H1 (cell line): ENCODE measurements around the gene TXNL4A. TPM values are rescaled to one million over a fixed set of nuclear protein-coding genes. Genes with fewer than 3 reads are reported as not detected.

ENCODE experiments used
- CBX8 ChIP-seq: fragments of 300-800, 300-1000 bp; sonication (generic); IDR thresholded peaks from 2 replicates; pipeline ENCODE4 v1.7.1; 2016; ENCODE audit warnings: low read depth, low read length, borderline replicate concordance
- CHD2 ChIP-seq: IDR thresholded peaks from 2 replicates; pipeline ENCODE4 v1.6.1; 2012; ENCODE audit warnings: low read length, improper control_type of control experiment
- HDAC6 ChIP-seq: IDR thresholded peaks from one replicate; pipeline ENCODE4 v1.7.1; 2012; ENCODE audit warnings: low read depth, mild to moderate bottlenecking, inconsistent platforms, low read length, moderate library complexity
- NANOG ChIP-seq: IDR thresholded peaks from 2 replicates; pipeline ENCODE4 v1.6.1; 2011; ENCODE audit warnings: low read length, low read depth, mild to moderate bottlenecking, inconsistent platforms; ENCODE audit not compliant: insufficient read depth, poor library complexity, severe bottlenecking
- SP1 ChIP-seq: IDR thresholded peaks from 2 replicates; pipeline ENCODE4 v1.6.1; 2011; ENCODE audit warnings: low read depth, low read length
- TCF12 ChIP-seq: IDR thresholded peaks from 2 replicates; pipeline ENCODE4 v1.6.1; 2011; ENCODE audit warnings: low read depth, mild to moderate bottlenecking, low read length
- TEAD4 ChIP-seq: IDR thresholded peaks from 2 replicates; pipeline ENCODE4 v1.6.1; 2012; ENCODE audit warnings: low read depth, low read length, inconsistent platforms, mixed read lengths
- polyA plus RNA-seq, 7 experiments: library from polyadenylated mRNA; depleted of rRNA in 3 of 7; stranded (reverse) in 5 of 7; unstranded in 2 of 7; fragments of >200 nt in 5 of 7; fragments of 200-250 nt in 2 of 7; gene quantifications; 1 replicate in 5 of 7; 2 replicates in 1 of 7; 4 replicates in 1 of 7; pipeline versions ENCODE4 v1.2.1 to v1.2.3, GENCODE V29; 2011 to 2013; ENCODE audit warnings: missing spikeins in 2 of 7, mixed read lengths in 2 of 7
- total RNA-seq: library from RNA; stranded (reverse); fragmentation: NEBNext Ultra II Directional; extraction: Animal tissue kit (Norgen Biotek cat#: 25700); gene quantifications from 2 replicates; pipeline ENCODE4 v1.2.1, GENCODE V29; 2021
- TF ChIP-seq, protein P1 (sequence below): IDR thresholded peaks from 2 replicates; pipeline ENCODE4 v1.6.1; 2012; ENCODE audit warnings: inconsistent platforms

TXNL4A gene
- total and polyA plus RNA-seq, 2 of the 8 experiments (the other 6 are each of a cell fraction or from before 2014, with no cell fraction given): 169 to 181 TPM

- TF ChIP-seq NANOG (no peak), TEAD4 (no peak), CHD2 (no peak), HDAC6 (no peak), SP1 (no peak), CBX8 (no peak), TCF12 (no peak)
- TF ChIP-seq, protein P1, sequence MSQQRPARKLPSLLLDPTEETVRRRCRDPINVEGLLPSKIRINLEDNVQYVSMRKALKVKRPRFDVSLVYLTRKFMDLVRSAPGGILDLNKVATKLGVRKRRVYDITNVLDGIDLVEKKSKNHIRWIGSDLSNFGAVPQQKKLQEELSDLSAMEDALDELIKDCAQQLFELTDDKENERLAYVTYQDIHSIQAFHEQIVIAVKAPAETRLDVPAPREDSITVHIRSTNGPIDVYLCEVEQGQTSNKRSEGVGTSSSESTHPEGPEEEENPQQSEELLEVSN: no peak
Measured at GRCh38 chr18:80034852-80035406, 46.6 kb upstream of the TXNL4A start (continued).
